IPS DF 19.7 (cell line): Measurements from ENCODE around the gene PLAC1.

ENCODE experiments used
- DNase-seq: peaks from one replicate; pipeline ENCODE4 v3.0.0-alpha.2; 2013; ENCODE audit warnings: low read depth, low spot score

Gene PLAC1

DNA sequence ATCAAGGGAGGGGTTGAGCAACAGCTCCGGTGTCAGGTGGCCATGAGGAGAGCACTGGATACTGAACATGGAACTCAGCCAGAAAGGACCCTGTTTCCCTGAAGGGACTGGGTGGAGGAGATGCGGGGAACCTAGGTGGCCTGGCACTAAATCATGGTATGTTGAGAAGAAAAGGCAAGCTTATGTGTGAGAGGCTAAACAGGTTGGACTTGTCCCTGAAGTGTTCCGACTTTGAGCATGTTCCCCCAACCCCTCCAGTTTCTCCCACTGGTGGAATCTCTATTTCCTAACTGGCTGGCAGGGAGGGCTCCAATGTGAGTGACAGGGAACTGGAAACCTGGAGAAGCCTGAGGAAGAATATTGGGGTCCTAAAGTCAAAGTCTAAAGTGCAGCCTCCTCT is 69.5 kb downstream of the PLAC1 start:
- no peak for DNase-seq

DNA sequence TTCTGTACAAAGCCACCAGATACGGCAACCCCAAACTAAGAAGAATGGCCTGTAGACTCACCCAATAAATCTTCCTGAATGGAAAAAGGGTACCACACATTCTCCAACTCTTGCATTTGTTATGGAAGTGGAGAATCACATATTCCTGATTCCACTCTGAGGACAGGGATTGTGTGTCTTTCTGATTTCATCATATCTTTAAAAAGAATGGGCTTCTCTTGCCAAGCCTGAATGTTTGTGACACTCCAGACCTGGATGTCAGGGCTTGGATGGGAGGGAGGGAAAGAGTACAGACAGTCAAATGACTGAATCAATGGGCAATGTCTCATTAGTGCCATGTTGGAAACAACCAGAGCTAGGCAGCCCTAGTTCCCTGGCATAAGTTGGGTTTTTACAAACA is 77.4 kb downstream of the PLAC1 start:
- no peak for DNase-seq

- DNase-seq = no peak
Observed at GRCh38 chrX:134573683-134574035, 84.6 kb downstream of the PLAC1 start.

DNA sequence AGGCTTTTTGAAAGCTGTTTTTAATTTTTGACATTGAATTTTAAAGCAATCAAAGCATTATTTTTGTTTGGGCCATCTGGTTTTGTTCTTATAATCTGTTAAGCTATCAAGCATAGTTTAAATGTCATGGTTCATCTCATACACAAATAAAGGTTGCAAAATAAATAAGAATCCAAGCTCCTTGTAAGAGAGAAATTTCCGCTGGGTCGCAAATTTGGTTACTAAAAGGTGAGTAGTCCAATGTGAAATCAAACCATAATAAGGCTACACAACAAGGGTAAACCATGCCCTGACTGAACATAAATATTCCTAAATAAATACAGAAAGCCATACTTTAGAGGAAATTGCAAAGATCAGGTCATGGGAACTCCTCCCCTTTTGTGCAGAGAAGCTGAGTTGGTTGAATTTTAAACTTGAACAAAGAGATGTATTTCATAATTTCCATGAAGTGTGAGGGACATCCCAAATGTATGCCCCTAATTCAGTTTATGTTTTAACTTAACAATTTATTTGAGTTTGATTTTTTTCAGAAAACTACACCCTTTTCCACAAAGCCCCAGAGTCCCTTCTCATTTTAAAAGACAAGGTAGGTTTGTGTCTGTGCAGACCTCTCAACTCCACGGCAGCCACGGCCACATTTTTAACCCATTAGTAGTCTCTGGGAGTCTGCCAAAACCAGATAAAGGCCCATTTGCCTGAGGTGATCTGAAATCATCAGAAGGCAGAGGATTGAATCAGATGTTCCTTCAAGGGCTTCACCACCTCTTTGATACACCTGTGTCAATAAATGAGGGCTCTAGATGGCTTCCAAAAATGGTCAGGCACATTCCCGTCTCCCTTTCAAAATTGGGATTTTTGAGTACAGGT is 85.2 kb downstream of the PLAC1 start:
- DNase-seq = no peak

- DNase-seq = no peak
Observed at GRCh38 chrX:134571796-134572195, 86.5 kb downstream of the PLAC1 start.

GRCh38 chrX:134570899-134571298 is 87.4 kb downstream of the PLAC1 start:
- no peak for DNase-seq

DNA sequence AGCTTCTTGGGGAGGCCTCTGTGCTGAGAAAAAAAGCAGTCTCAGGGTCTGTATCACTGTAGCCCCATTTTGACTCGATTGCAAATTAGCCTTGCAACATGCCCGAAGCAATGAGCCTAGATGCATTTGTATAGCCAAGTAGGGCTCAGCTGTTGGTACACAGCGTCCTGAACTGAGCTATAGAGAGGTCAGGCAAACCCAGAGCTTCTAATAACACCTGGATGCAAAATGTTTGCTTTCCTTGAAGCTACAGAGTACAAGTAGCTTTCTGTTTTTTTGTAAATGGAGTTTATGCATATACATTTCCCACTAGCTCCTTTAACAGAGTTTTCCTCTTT is 87.8 kb downstream of the PLAC1 start:
- DNase-seq = no peak

DNA sequence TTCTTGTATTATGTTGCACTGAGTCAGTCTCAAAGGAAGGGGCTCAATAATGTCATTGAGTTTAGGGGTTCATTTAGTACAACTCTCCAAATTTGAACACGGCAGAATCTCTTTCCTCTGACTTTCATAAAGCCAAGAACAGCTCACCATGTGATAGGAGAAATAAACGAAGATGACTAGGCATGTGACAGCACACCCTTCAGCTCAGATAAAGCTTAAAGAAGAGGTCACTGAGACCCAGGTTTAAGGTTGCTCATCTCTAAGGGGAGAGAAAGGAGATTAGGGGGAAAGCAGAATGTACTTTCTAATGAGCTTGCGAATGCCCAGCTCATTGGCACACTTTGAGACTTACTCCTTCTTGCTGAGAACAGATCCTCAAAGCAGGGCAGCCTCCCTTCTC is 89.0 kb downstream of the PLAC1 start:
- DNase-seq = no peak

DNA sequence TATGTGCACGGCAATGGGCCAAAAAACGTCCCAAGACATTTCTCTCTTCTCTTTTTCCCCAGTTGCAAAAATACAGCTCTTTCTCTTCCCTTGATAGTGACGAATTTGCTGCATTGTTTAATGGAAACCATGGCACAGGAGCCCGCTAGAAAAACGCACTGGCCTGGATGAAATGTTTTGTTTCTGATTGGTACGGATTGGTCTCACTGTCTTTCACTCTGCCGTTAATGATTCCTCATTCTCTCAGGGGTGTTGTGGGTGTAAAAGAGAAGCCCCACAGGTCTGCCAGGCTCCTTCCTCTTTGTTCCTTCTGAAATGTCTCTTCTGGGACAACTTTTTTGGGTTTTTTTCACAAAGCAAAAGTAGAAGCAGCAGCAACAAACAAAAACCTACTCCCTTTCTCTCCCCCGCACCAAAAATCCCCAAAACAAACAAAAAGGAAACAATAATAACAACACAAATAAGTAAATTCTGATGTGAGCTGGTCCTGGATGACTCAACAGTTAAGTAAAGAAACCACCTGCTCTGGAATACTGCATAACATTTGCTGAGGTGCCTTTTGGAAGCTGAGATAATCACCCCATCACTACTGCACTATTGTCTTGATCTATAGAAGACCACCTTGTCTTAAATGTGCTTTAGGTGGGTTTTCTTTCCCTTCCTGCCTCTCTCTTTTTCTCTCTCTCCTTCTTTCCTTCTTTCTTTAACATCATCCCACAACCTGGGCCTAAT is 89.8 kb downstream of the PLAC1 start:
- DNase-seq = no peak

GRCh38 chrX:134566506-134566905 is 91.8 kb downstream of the PLAC1 start:
- DNase-seq = no peak

- DNase-seq = no peak
Observed at GRCh38 chrX:134562002-134562401, 96.3 kb downstream of the PLAC1 start.

DNA sequence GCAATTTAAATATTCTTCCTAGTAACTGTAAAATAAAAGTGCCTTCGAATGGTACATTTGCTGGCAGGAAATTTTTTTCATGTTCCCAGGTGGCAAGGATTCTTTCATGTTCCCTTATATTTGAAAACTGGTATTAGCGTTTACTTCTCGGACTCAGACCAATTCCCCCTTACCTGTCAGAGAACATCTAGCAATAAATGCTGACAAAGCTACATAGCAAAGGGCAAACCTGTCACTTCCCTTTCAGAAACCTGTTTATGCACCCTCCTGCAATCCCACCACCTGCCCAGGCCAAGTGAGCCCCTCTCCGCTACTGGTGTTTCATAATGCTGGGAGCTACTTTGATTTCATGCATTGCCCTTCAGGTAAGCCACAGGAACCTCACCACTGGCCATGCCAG is 100.1 kb downstream of the PLAC1 start:
- DNase-seq = no peak

GRCh38 chrX:134554291-134554690 is 104.0 kb downstream of the PLAC1 start:
- no peak for DNase-seq

DNA sequence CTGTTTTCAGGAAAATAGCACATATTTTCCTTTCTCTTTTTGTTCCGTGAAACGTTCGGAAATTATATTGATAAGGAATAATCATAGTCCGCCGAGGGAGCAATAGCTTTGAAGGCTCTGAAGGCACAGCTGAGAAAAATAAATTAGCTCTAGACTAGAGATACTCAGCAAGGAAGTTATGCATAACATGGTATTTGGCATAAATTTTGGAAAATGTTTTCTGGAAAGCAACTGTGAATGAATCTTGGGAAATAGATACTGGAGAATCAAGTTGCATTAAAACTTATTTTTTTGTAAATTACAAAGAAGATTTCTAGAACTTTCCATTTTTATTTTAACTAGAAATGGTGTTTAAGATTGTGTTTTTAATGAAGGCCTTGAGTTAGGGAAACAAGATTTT is 105.9 kb downstream of the PLAC1 start:
- no peak for DNase-seq

- no peak for DNase-seq
Observed at GRCh38 chrX:134551376-134552048, 106.8 kb downstream of the PLAC1 start.

DNA sequence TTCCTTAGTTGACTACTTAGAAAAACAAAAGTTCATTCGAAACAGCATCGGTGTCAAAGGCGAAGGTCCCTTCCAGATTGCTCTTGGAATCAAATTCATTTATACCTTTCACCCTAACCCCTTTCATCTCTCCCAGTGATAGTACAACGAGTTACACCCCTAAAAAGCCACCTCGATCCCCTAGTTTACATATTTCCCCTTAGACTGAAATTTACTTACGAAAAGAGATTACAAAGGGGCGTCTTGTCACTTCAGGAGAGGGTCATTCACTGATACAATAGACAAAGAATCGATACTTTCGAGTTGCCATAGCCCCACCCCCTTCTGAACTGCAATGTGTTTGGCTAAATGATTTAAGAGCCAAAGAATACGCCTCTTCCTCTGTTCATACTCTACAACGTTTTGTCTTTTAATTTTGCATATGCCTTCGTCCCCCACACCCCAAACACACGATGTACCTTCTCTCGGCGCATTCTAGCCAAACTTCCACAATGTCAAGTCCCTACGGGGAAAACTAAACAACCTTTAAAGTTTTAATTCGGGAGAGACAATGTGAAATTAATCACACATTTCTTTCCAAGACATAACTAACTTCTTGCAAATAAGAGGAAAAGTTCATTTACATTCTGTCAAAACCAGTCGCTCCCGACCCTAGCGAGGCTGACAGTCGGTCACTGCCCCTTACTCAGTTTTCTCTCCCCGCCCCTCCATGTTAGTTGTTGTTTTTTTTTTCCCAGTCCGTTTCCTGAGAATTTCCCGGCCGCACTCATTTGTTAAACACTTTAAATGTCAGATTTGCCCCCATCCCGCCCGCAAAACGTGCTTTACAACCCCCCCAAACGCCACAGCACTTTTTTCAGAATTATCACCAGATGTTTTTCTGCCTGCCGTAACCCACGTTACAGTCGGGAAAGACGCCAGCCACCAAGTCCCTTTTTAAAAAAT is 109.7 kb downstream of the PLAC1 start:
- no peak for DNase-seq

- no peak for DNase-seq
Observed at GRCh38 chrX:134547047-134547679, 111.1 kb downstream of the PLAC1 start.

GRCh38 chrX:134546187-134546586 is 112.1 kb downstream of the PLAC1 start:
- DNase-seq = no peak

DNA sequence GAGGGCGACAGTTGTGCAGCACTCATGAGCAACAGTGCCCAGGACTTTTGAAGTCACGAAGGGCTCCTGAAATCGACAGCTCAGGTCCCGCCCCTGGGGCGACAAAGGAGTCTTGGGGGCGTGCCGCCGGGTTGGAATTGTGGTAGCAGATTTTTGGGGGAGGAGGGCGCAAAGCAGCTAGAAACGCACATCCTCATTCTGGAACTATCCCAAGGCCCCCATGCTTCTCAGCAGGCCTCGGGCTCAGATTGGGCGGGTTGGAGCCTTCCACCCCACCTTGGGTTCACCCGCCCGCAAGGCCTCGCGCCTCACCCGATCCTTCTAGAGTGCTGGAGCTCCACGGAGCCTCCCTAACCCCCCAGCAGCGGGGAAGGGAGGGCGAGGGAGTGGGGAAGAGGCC is 112.8 kb downstream of the PLAC1 start:
- DNase-seq = no peak

GRCh38 chrX:134544513-134545151 is 113.6 kb downstream of the PLAC1 start:
- no peak for DNase-seq

GRCh38 chrX:134544135-134544512 is 114.1 kb downstream of the PLAC1 start:
- no peak for DNase-seq
